Measurements from ENCODE around the gene PALLD.

Gene PALLD

GRCh38 chr4:168631241-168632162 lies 134.7 kb downstream of the PALLD start (continued):
- no peak for TF ChIP-seq ZNF112 (tag by site-specific recombination; IDR thresholded peaks at IDR 0.05)
- peak; percentile 38 for TF ChIP-seq ZBTB11 (tag by site-specific recombination; conservative IDR thresholded peaks at IDR 0.05; ENCODE audit: low read depth)
- TF ChIP-seq ZSCAN23 (tag by site-specific recombination; IDR thresholded peaks at IDR 0.05), result no peak
- TF ChIP-seq BCL11B (tag by site-specific recombination; IDR thresholded peaks at IDR 0.05; ENCODE audit: low read depth), result no peak
- TF ChIP-seq ZNF449 (tag by site-specific recombination; IDR thresholded peaks at IDR 0.05), result 0 out of 2 replicates have a peak, but pooled peaks have one; percentile 25
- TF ChIP-seq ZNF596 (tag by site-specific recombination; IDR thresholded peaks at IDR 0.05), result no peak
- TF ChIP-seq TSHZ1 (tag by site-specific recombination; IDR thresholded peaks at IDR 0.05; ENCODE audit: borderline replicate concordance), result no peak
- TF ChIP-seq ZNF311 (tag by site-specific recombination; IDR thresholded peaks at IDR 0.05; ENCODE audit: borderline replicate concordance), result no peak
- TF ChIP-seq KLF17 (tag by site-specific recombination; IDR thresholded peaks at IDR 0.05), result no peak
- no peak for TF ChIP-seq ZNF184 (tag by site-specific recombination; IDR thresholded peaks at IDR 0.05)
- TF ChIP-seq ZNF571 (tag by site-specific recombination; IDR thresholded peaks at IDR 0.05), result no peak
- TF ChIP-seq ZNF248 (tag by site-specific recombination; IDR thresholded peaks at IDR 0.05), result no peak
- no peak for TF ChIP-seq ZNF211 (tag by site-specific recombination; IDR thresholded peaks at IDR 0.05; ENCODE audit: low read depth)
- no peak; the same call in 1 of the 2 replicates for TF ChIP-seq ZNF324 (tag by site-specific recombination; IDR thresholded peaks at IDR 0.05)
- no peak for TF ChIP-seq ZSCAN4 (tag by site-specific recombination; IDR thresholded peaks at IDR 0.05)
- TF ChIP-seq ZNF623 (tag by site-specific recombination; IDR thresholded peaks at IDR 0.05), result no peak
- no peak for TF ChIP-seq ZNF280D (tag by site-specific recombination; IDR thresholded peaks at IDR 0.05)
- no peak for TF ChIP-seq ZNF701 (tag by site-specific recombination; IDR thresholded peaks at IDR 0.05)
- TF ChIP-seq ZNF48 (tag by site-specific recombination; IDR thresholded peaks at IDR 0.05), result no peak
- TF ChIP-seq ZNF266 (tag by site-specific recombination; IDR thresholded peaks at IDR 0.05; ENCODE audit: low read depth), result no peak
- TF ChIP-seq ZBTB26 (tag by site-specific recombination; optimal IDR thresholded peaks at IDR 0.05), result peak; percentile 87
- TF ChIP-seq ZNF670 (tag by site-specific recombination; IDR thresholded peaks at IDR 0.05; ENCODE audit: low read depth), result no peak
- no peak for TF ChIP-seq ZNF394 (tag by site-specific recombination; IDR thresholded peaks at IDR 0.05; ENCODE audit: borderline replicate concordance)

Data from HEK293 (cell line).